SW480 (cell line): ENCODE results near the gene NR6A1.
"Not testable (repeated sequence)": the region's sequence is repeated elsewhere in the genome, so short reads cannot be mapped to it uniquely, and the experiment has no call there.

Experiments
- DNase-seq: peaks from one replicate; pipeline ENCODE4 v3.0.0-alpha.2; 2016; ENCODE audit warnings: low spot score

The NR6A1 gene

GRCh38 chr9:124759327-124759726 lies 11.8 kb downstream of the NR6A1 start:
- DNase-seq = no peak

- no peak for DNase-seq
Measured at GRCh38 chr9:124758691-124759090, 12.4 kb downstream of the NR6A1 start.

GRCh38 chr9:124758061-124758460 lies 13.1 kb downstream of the NR6A1 start:
- DNase-seq = no peak

GRCh38 chr9:124757616-124758015 lies 13.5 kb downstream of the NR6A1 start:
- DNase-seq = no peak

- DNase-seq = no peak
Measured at GRCh38 chr9:124756011-124756410, 15.1 kb downstream of the NR6A1 start.

- DNase-seq = no peak
Measured at GRCh38 chr9:124755061-124755460, 16.1 kb downstream of the NR6A1 start.

GRCh38 chr9:124754289-124754688 lies 16.8 kb downstream of the NR6A1 start:
- peak; percentile 39 for DNase-seq

- peak; percentile 41 for DNase-seq
Measured at GRCh38 chr9:124752967-124753366, 18.1 kb downstream of the NR6A1 start.

- no peak for DNase-seq
Measured at GRCh38 chr9:124749781-124750180, 21.3 kb downstream of the NR6A1 start.

GRCh38 chr9:124749284-124749683 lies 21.8 kb downstream of the NR6A1 start:
- no peak for DNase-seq

GRCh38 chr9:124747065-124747464 lies 24.0 kb downstream of the NR6A1 start:
- DNase-seq = no peak

- peak; percentile 39 for DNase-seq
Measured at GRCh38 chr9:124743686-124744348, 27.3 kb downstream of the NR6A1 start.

GRCh38 chr9:124742940-124743339 lies 28.2 kb downstream of the NR6A1 start:
- no peak for DNase-seq

GRCh38 chr9:124741662-124742061 lies 29.4 kb downstream of the NR6A1 start:
- no peak for DNase-seq

GRCh38 chr9:124741149-124741548 lies 30.0 kb downstream of the NR6A1 start:
- DNase-seq = no peak

GRCh38 chr9:124739360-124739759 lies 31.8 kb downstream of the NR6A1 start:
- no peak for DNase-seq

- not testable (repeated sequence) for DNase-seq
Measured at GRCh38 chr9:124738075-124738474, 33.0 kb downstream of the NR6A1 start.

GRCh38 chr9:124735121-124735520 lies 36.0 kb downstream of the NR6A1 start:
- peak; percentile 88 for DNase-seq

GRCh38 chr9:124734741-124735083 lies 36.4 kb downstream of the NR6A1 start:
- DNase-seq = not testable (repeated sequence)

- peak; percentile 93 for DNase-seq
Measured at GRCh38 chr9:124733964-124734740, 37.0 kb downstream of the NR6A1 start.

- no peak for DNase-seq
Measured at GRCh38 chr9:124730772-124731171, 40.3 kb downstream of the NR6A1 start.

- no peak for DNase-seq
Measured at GRCh38 chr9:124726886-124727285, 44.2 kb downstream of the NR6A1 start.

GRCh38 chr9:124725068-124725452 lies 46.1 kb downstream of the NR6A1 start:
- no peak for DNase-seq
